Lower leg skin (tissue), 4 donors: ENCODE data around the gene EVPLL. TPM values are rescaled to one million over a fixed set of nuclear protein-coding genes. Genes with fewer than 3 reads are reported as not detected.
A peak's percentile ranks its signal among the peaks of the same experiment; 100 is the strongest.
"Not testable (repeated sequence)": the region's sequence is repeated elsewhere in the genome, so short reads cannot be mapped to it uniquely, and the experiment has no call there.

Experiments
- DNase-seq, 2 donors: peaks; one replicate each; pipeline ENCODE4 v3.0.0-alpha.2; 2019; ENCODE audit warnings: low spot score in 2 of 2
- H3K4me3 ChIP-seq: fragments of 200-600 bp; sonication (generic); 2 replicates; pipeline ENCODE4 v1.5.1; 2017; ENCODE audit warnings: mild to moderate bottlenecking, low read depth; ENCODE audit not compliant: poor library complexity, severe bottlenecking
- WGBS, 2 donors: methylation state at CpG; one replicate each; pipeline ENCODE4 v1.1.5; 2018; 5-methylcytosine and 5-hydroxymethylcytosine counted together
- intact Hi-C: fragments of 100-400 bp; cut with DNase I; formaldehyde crosslinking; loops from one replicate; pipeline ENCODE4 v1.15.0; 2023; ENCODE audit warnings: low total_unique reads
- microRNA-seq, 2 donors: library from miRNA; unstranded; fragments of <30 nt; microRNA quantifications; one replicate each; pipeline ENCODE4, GENCODE V29; 2016; ENCODE audit warnings: borderline replicate concordance in 2 of 2, borderline number of aligned reads in 1 of 2
- total RNA-seq, 4 donors: library from RNA; depleted of rRNA; stranded (reverse); fragments of >200 nt; gene quantifications; one replicate each; pipeline ENCODE4 v1.1.0, GENCODE V29; 2016

The EVPLL gene
- total RNA-seq, 4 donors from 2014 or later = 4.4 to 19.9 (median 5.2) TPM

DNA sequence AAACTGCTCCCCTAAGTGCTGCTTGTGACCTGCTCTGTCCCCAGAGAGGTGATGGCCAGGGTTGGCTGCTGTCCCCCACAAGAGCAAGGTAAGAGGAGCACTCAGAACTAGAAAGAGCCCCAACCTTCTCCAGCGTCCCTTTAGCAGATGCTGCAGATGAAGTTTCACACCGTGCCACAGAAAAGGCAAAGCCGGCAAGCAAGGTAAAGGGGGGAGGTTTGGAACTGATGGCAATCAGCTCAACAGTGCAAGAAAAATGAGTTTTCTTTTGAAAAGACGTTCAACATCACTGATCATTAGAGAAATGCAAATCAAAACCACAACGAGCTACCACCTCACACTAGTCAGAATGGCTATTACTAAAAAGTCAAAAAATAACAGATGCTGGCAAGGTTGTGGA lies 26.0 kb downstream of the EVPLL start:
- DNase-seq, H3K4me3 ChIP-seq, intact Hi-C loops: not testable (repeated sequence)
- WGBS, 2 donors = 100% methylated on average over 1 of the region's 5 CpGs; no CpG with 5 or more reads in 1 of the 2 donors

DNA sequence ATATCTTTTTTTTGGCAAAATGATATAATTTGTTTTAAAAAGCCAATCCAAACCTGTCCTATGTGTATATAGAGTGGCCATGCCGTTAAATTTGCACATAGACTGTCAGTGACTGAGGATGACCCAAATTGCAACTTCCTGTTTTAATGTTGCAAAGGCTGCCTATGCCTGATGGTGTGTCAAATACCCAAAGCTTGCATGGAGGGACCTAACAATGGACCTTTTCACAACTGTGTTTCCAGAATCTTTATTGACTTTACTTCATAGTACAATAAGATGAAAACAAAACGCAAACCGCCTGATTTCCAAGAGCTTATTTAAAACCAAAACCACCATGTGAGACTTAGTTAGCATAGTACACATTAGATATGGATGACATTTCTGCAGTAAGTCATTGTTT lies 31.3 kb downstream of the EVPLL start:
- 33 to 37% methylated on average over 3 of the region's 3 CpGs for WGBS, 2 donors
- intact Hi-C loops, DNase-seq, H3K4me3 ChIP-seq: not testable (repeated sequence)

DNA sequence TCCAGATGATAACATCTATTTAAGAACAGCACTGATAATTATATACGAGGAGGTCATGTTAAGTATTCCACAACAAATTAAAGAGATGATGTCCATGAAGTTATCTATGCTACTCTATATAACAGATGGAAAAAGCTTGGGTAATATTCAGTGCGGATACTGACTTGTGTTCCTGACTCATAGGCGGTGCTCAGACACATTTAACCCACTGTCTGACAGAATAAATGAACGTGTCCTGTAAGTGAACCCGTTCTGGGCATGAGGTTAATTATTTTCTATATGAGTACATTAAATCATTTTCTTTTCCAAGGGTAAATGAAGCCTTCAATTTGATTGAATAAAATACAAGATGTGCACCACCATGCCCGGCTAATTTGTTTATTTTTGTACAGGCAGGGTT lies 31.7 kb downstream of the EVPLL start:
- WGBS, 2 donors = 20 to 21% methylated on average over 6 of the region's 6 CpGs
- DNase-seq, H3K4me3 ChIP-seq, intact Hi-C loops: not testable (repeated sequence)

- H3K4me3 ChIP-seq, DNase-seq, intact Hi-C loops: not testable (repeated sequence)
- WGBS, 2 donors = 8 to 18% methylated on average over 11 of the region's 11 CpGs
Observed at GRCh38 chr17:18410736-18411135, 33.2 kb downstream of the EVPLL start.

DNA sequence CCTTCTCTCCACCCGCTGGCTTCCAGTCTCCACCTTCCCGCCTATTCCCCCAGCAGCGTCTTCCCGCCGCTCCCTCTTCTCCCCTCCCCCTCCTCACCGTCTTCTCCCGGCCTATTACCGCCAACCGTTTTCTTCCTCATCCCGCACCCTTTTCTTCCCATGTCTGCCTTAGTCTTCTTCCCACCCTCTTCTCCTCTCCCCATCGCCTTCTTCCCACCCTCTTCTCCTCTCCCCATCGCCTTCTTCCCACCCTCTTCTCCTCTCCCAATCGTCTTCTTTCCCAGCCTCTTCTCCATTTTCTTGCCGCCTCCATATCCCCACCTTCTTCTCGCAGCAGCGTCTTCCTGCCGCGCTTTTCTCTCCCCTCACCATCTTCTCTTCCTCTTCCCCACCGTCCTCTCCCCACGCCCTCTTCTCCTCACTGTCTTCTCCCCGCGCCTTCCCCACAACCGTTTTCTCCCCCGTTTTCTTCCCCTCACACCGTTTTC lies 33.8 kb downstream of the EVPLL start:
- H3K4me3 ChIP-seq = peak overlapping the region; percentile 22
- DNase-seq, intact Hi-C loops: not testable (repeated sequence)
- 1% methylated on average over 25 of the region's 25 CpGs for WGBS, 2 donors

DNA sequence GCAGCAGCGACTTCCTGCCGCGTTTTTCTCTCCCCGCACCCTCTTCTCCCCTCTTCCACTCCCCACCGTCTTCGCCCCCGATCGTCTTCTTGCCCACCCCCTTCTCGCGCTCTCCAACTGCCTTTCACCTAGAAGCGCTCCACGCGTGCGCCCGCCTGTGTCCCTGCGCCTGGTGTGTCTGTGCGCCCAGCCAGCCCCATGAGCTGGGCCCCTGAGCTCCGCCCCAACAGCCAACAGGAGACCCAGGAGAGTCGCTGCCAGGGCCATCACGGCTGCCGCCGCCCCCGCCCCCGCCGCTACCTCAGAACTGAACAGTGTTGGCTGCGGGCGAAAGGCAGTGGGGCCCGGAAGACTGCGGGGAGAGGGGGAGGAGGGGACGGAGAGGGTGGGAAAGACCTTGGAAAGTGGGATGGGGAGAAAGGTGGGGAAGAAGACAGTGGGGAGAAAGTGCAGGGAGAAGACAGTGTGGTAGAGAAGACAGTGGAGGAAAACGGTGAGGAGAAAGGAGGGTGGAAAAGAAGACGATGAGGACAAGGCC lies 34.5 kb downstream of the EVPLL start:
- intact Hi-C loops, DNase-seq, H3K4me3 ChIP-seq: not testable (repeated sequence)
- no CpG with 5 or more reads among the region's 32 CpGs for WGBS, 2 donors

DNA sequence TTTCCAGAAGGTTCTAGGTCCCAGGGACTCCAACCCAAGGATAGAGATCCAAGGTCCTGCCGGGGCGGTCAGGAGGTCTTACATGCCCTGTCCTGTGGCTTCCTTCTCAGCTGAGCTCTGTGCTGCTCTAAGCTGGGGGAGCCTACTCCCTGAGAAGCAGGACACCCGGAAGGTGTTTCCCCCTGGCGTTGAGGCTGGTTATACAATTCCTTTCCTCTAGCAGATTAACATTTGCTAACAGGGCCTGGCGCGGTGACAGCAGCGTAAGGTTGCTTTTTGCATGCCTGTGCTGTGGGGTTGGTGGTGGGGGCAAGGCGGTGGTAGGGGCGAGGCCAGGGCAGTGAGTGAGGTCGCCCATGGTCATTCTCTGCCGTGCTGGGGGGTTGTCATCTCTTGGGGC lies 43.9 kb downstream of the EVPLL start:
- H3K4me3 ChIP-seq, DNase-seq, intact Hi-C loops: not testable (repeated sequence)
- WGBS, 2 donors = 47 to 86% methylated on average over 2 to 7 of the region's 11 CpGs

DNA sequence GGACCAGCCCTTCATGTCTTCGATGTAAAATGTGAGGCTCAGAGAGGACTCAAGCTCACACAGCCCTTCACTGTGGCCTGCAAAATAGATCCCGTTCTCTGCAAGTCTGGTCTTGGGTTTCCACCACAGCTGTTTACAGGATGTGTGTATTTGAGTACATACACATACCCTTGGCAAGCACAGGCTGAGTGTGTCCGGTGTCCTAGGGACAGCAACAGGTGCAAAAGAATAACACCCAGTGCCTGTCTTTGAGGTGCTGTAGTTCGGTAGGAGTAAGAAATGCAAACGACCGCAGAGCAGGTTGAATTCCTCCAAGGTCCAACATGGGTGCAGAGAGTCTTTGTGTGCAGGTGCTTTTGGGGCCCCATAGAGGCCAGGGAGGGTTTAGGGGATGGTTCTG lies 44.9 kb downstream of the EVPLL start:
- H3K4me3 ChIP-seq, intact Hi-C loops, DNase-seq: not testable (repeated sequence)
- WGBS, 2 donors = 73 to 79% methylated on average over 5 of the region's 6 CpGs

DNA sequence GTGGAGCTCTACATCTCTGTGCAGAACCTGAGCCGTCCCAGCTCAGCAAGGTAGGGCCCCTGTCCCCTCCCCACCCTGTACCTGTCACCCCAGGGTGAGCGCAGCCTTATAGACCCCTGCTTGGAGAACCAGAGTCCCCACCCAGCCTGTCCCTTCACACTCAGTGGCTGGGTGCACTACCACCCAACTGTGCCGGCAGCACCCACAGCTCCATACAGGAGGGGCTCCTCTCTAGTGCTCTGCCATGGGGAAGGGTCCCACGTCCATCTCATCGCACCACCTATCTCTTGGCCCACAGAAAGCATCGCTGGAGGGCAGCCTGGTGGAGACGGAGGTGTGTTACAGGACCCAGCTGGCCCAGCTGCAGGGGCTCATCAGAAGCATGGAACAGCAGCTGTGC lies 45.4 kb downstream of the EVPLL start:
- H3K4me3 ChIP-seq, intact Hi-C loops, DNase-seq: not testable (repeated sequence)
- no CpG with 5 or more reads among the region's 7 CpGs for WGBS, 2 donors

DNA sequence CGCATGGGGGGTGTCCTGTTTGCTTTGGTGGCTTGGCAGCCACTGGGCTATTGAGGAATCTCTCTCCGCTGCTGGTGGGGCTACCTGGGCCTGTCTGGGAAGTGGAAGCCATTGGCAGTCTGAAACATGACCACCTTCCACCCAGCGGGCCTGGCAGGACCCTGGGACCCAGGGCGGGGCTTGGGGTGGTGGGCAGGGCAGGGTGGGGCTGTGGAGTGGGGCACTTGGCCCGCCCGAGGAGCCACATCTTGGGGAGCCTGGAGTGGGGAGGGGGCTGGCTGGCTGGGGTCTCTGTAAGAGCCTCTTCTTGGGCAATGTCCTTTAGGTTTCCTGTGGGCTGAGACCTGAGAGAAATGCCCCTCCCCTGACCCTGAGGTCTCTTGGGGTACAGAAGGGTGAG lies 48.0 kb downstream of the EVPLL start:
- H3K4me3 ChIP-seq, intact Hi-C loops, DNase-seq: not testable (repeated sequence)
- 83% methylated on average over 4 of the region's 6 CpGs; no CpG with 5 or more reads in 1 of the 2 donors for WGBS, 2 donors

- intact Hi-C loops, H3K4me3 ChIP-seq, DNase-seq: not testable (repeated sequence)
- WGBS, 2 donors = no CpG with 5 or more reads among the region's 16 CpGs
Observed at GRCh38 chr17:18426639-18427038, 49.1 kb downstream of the EVPLL start.

DNA sequence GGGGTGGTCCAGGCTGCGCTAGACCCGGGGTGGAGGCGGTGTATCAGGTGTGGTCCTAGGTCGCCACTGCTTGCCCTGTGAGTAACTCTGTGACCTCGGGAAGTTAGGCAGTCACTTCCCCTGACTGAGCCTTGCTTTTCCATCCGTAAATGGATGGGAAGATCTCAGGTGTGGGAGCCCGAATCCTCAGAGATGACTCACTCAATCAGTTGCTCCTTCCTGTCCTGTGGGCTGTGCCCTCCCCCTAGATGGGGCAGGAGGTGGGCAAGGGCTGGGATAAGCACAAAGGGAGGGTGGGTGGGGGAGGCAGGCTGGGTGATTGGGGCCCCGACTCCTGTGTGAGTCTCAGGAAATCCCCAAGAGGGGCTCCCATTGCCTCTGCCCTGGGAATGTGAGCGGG lies 54.6 kb downstream of the EVPLL start:
- H3K4me3 ChIP-seq, intact Hi-C loops, DNase-seq: not testable (repeated sequence)
- no CpG with 5 or more reads among the region's 9 CpGs for WGBS, 2 donors

Small RNAs within 50 kb of the gene (microRNA-seq; reads per million reads assigned to microRNA genes)
- 0 reads per million in 2 donors for gene MIR6778

Other genes with a start within 250 kb of the EVPLL start
- gene ALKBH5, start 193.9 kb upstream of the EVPLL start, total RNA-seq = 10 to 100 TPM; 56.0 to 87.2 (median 76.4) TPM
- gene LLGL1, start 152.1 kb upstream of the EVPLL start, total RNA-seq = 10 to 100 TPM; 24.5 to 32.7 (median 29.3) TPM
- gene FLII, start 119.0 kb upstream of the EVPLL start, total RNA-seq = 100 to 1,000 TPM; 202 to 292 (median 238) TPM
- gene MIEF2, start 117.1 kb upstream of the EVPLL start, total RNA-seq = 10 to 100 TPM; 24.3 to 57.7 (median 34.2) TPM
- gene TOP3A, start 62.8 kb upstream of the EVPLL start, total RNA-seq = 10 to 100 TPM; 18.7 to 46.4 (median 28.4) TPM
- 10 to 100 TPM; 14.0 to 23.7 (median 18.4) TPM for gene SMCR8, start 62.5 kb upstream of the EVPLL start, total RNA-seq
- 10 to 100 TPM; 49.2 to 63.8 (median 54.6) TPM for gene SHMT1, start 14.2 kb upstream of the EVPLL start, total RNA-seq
- gene LGALS9C, start 99.0 kb downstream of the EVPLL start, total RNA-seq = under 1 TPM in 3 of 4 donors, not detected in 1; 0.30 to 0.76 (median 0.30) TPM